ENCODE measurements around the gene LHX2.

Gene LHX2

DNA sequence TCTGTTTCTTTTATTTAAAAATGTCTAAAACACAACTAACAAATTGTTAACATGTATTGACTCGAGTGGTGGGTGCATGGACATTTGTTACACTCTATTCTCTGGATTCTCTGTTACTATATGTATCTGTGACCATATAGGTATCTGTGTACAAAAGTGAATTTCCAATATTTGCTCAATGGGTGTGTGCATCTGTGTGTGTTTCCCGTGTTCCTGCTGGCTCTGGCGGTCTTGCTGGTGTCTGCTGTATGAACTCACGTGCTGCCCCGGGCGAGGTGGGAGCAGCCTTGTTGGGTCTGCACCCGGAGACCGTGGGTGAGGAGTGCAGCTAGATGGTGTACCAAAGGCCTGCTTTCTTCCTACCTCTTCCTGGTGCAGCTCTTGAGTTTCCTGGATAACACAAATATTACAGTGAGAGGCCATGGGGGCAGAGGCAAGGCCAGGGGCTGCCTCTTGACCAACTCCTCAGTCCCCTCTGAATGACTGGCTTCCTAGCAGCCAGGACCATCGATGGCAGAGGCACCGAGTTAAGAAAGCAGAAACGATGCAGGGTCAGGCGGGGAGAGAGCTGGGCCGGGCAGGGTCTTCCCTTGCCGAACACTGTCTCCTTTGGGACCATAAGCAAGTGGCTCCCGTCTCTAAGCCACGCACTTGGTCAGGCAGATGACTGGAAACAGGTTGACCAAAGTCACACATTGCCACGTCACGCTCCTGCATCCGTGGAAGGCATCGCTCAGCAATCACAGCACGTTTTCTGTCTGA is 49.5 kb downstream of the LHX2 start:
- DNase-seq (ENCODE audit: low read depth), result no peak

- DNase-seq (ENCODE audit: low read depth), result no peak
Measured at GRCh38 chr9:124062172-124062571, 50.6 kb downstream of the LHX2 start.

DNA sequence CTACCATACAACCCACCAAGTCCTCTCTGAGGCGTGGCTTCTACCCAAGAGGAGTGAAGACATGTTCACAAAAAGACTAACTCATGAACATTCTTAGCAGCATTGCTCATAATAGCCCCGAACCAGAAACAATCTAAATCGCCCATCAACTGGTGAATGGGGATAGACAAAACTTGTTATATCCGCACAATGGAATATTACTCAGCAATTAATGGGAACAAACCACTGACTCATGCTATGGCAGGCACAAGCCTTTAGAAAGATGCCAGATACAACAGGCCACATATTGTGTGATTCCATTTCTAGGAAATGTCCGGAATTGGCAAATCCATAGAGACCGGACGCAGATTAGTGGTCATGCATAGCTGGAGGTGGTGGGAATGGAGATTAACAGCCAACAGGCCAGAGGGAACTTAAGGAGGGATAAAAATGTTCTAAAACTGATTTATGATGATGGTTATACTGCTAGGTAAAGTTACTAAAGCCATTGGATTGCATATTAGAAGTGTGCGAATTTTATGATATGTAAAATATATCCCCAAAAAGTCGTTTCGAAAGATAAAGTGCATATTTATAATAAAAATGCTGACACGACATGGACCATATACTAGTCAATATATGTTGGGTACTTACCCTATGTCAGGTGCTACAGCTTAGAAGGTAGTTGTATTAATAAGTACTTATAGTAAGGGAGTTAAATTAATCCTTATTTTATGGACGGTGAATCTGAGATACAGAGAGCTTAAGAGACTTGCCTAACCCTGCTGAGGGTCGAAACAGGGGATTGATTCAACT is 55.4 kb downstream of the LHX2 start:
- DNase-seq (ENCODE audit: low read depth), result no peak

DNA sequence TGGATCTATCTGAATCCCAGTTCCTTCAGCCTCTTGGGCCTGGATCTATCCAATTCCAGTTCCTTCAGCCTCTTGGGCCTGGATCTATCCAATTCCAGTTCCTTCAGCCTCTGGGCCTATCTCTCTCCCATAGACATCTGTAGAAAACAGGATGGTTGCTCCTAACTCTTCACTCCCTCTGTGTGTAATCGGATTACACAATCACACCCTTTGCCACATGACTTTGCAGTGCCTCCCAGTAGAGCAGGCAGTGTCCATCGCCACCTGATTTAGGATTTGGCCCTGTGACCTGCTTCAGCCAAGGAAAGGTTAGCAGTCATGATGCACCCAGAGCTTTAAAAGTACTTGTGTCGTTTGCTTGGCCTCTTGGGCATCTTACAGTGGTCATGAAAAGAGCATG is 56.7 kb downstream of the LHX2 start:
- no peak for DNase-seq (ENCODE audit: low read depth)

DNA sequence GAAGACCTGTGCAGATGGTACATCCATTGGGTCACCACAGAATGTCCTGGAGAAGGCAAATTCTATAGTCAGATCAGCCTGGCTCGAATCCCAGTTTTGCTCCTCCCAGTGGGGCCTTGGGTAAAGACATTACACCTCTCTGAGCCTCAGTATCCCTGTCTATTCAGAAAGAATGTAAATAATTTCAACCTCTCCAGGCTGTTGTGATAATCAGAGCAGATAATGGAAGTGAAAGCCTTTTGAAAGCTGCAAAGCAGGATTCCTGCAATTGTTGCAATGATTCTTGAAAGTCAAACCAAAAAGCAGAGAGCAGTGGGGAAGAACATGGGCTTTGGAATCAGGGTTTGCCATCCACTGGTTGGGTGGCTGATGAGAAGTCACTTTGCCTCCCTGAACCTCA is 63.2 kb downstream of the LHX2 start:
- DNase-seq (ENCODE audit: low read depth), result no peak

- DNase-seq (ENCODE audit: low read depth), result no peak
Measured at GRCh38 chr9:124075761-124076160, 64.2 kb downstream of the LHX2 start.

DNA sequence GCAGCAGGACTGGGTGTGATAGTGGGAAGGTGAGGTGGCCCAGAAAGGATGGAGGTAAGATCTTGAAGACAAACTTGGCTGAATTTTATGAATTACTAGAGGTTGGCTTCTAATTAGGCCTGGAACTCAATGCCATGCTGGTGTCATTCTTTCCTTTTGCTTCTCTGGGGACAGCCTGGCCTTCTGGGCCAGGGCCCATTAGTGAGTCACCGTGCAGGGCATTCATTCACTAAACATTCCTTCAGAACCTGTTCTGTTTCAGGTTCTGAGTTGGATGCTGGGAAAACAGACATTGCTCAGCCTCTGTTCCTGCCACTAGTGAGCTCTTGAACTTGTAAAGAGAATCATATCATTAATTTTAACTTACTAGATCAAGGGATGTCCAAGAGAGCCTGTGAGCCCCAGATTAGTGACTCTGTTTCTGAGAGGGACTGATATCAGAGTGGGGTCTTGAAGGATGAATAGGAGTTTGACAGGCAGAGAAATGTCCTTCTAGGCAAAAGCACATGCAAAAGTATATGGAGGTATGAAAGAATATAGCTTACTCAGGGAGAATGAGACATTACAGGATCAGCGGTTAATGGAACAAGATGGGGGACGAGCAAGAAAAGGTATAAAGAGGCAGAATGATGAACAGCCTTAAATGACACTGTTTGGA is 66.5 kb downstream of the LHX2 start:
- DNase-seq (ENCODE audit: low read depth), result no peak

GRCh38 chr9:124078641-124079040 is 67.1 kb downstream of the LHX2 start:
- DNase-seq (ENCODE audit: low read depth), result no peak

- no peak for DNase-seq (ENCODE audit: low read depth)
Measured at GRCh38 chr9:124079176-124079925, 67.8 kb downstream of the LHX2 start.

GRCh38 chr9:124082622-124083021 is 71.1 kb downstream of the LHX2 start:
- DNase-seq (ENCODE audit: low read depth), result no peak
